CD4-positive, alpha-beta T cell treated with Interferon alpha-2 for 1 hour (primary cell): ENCODE results near the gene RNU4-1.
A peak's percentile ranks its signal among the peaks of the same experiment; 100 is the strongest.
"Not testable (repeated sequence)": the region's sequence is repeated elsewhere in the genome, so short reads cannot be mapped to it uniquely, and the experiment has no call there.

Experiments used
- DNase-seq, 2 donors: peaks; one replicate each; pipeline ENCODE4 v3.0.0-alpha.2; 2020 to 2022

The RNU4-1 gene

GRCh38 chr12:120292661-120293531, at the start of gene RNU4-1:
Gene RNU4-1, minus strand, starts transcription at chr12:120293237.
- peak; percentile 91 to 92 for DNase-seq

DNA sequence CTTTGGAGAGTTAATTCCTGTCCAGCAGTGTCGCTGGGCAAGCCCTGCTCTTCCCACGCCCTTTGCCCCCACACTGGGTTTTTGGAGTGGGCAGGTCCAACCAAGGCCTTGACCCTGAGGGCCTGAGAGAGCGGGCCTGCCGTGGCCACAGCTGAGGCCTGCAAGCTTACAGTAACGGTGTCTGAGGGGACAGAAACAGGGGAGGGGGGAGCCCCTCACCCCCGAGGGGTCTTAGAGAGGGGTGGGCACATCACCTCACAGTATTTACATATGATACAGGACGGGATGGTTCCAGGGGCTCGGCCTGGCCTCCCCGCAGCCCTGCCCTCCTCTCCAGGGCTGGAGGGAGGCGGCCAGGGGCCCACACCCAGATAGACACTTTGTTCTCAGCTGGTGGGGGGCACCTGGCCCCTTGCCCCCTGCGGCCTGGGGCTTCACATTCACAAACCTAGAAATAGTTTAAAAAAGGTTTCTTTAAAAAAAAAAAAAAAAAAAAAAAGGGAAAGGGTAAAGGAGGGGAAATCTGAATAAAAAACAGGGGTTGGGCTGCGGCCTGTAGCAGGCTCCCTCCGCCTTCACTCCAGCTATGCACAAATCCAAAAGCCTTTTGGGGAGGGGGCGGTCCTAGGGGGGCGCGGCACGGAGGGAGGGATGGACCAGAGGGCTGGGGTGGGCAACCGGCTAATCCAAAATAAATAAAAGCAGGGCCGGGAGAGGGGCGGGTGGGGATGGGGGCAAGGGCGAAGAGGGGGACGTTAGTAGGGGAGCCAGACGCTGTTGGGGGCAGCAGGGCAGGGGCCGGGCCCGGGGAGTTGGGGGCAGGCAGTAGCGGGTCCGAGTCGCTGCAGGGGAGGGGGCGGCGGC, 49.4 kb upstream of the RNU4-1 start:
- DNase-seq = no peak

DNA sequence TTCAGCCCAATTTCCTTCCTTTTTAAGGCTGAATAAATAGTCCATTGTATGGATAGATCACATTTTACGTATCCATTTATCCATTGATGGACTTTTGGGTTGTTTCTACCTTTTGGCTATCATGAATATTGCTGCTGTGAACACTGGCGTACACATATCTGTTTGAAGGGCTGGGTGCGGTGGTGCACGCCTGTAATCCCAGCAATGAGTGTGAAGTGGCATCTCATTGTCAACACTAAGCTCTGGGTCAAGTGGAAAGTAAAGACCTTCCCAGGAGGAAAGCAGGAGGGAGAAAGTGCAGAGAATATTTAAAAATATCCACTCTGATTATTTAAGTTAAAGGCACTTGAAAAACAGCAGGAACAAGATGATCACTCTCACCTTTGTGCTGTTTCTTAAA, 46.2 kb upstream of the RNU4-1 start:
- DNase-seq = no peak

DNA sequence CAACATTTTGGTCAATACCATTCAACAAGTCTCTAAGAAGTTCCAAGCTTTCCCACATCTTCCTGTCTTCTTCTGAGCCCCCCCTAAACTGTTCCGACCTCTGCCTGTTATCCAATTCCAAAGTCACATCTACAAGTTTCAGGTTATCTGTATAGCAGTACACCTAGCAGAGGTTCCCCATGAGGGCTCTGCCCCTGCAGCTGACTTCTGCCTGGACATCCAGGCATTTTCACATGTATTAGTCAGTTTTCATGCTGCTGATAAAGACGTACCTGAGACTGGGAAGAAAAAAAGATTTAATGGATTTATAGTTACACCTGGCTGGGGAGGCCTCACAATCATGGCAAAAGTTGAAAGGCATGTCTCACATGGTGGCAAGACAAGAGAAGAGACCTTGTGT, 44.7 kb upstream of the RNU4-1 start:
- DNase-seq = no peak

DNA sequence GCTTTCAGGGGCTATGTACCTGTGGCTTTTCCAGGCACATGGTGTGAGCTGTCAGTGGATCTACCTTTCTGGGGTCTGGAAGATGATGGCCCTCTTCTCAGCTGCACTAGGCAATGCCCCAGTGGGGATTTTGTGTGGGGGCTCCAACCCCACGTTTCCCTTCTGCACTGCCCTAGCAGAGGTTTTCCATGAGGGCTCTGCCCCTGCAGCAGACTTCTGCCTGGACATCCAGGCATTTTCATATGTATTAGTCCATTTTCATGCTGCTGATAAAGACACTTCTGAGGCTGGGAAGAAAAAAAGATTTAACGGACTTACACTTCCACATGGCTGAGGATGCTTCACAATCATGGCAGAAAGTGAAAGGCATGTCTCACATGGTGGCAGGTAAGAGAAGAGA, 43.4 kb upstream of the RNU4-1 start:
- DNase-seq = not testable (repeated sequence)

- DNase-seq = peak; percentile 14 to 35
Observed at GRCh38 chr12:120335447-120335846, 42.4 kb upstream of the RNU4-1 start.

DNA sequence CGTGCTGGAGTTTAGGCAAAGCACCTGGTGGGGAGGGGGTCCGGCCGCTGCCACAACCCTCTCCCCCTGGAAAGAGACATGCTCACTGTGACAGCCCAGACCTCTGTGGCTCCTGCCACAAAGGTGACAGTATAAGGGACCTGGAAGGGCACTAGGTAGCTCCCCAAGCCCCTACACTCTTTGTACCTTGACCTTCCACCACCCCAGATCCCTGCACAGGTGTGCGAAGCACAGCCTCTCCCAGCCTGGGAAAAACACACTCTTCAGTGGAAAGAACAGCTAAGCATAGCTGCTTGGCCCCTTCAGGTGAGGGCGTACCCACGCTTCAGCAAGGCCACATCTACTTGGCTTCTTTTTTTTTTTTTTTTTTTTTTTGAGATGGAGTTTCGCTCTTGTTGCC, 39.5 kb upstream of the RNU4-1 start:
- no peak for DNase-seq

DNA sequence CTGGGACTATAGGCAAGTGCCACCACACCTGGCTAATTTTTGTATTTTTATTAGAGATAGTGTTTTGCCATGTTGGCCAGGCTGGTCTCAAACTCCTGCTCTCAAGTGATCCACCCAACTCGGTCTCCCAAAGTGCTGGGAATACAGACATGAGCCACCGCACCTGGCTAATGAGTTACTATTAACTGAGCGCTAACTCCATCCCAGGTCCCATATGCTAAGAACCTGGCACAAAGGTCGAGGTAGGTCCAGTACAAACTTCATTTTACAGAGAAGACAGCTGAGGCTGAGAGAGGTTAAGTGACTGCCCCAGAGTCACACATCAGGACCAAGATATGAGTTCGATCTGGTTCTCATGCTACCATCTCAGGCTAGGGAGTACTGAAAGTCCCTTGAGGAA, 39.0 kb upstream of the RNU4-1 start:
- no peak for DNase-seq

DNA sequence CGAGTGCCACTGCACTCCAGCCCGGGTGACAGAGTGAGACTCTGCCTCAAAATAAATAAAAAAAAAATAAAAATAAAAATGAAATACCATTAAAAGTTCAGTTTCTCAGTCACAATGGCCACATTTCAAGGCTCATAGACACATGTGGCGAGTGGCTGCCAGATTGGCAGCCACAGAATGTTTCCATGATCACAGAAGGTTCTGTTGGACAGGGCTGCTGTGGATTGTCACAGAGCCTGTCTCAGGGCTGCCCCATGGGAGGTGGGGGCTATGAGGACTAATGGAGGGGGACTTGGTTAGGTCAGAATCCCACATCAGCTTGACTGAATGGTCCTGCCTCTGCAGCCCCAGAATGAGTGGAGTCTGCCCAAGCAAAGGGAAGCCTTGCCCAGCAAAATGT, 38.4 kb upstream of the RNU4-1 start:
- DNase-seq = no peak

- no peak for DNase-seq
Observed at GRCh38 chr12:120328228-120328627, 35.2 kb upstream of the RNU4-1 start.

GRCh38 chr12:120327593-120327992, 34.6 kb upstream of the RNU4-1 start, which contains the start of gene PLA2G1B:
Gene PLA2G1B, minus strand, starts transcription at chr12:120327779. Its CDS starts 26 bp downstream, at chr12:120327753.
- no peak for DNase-seq

DNA sequence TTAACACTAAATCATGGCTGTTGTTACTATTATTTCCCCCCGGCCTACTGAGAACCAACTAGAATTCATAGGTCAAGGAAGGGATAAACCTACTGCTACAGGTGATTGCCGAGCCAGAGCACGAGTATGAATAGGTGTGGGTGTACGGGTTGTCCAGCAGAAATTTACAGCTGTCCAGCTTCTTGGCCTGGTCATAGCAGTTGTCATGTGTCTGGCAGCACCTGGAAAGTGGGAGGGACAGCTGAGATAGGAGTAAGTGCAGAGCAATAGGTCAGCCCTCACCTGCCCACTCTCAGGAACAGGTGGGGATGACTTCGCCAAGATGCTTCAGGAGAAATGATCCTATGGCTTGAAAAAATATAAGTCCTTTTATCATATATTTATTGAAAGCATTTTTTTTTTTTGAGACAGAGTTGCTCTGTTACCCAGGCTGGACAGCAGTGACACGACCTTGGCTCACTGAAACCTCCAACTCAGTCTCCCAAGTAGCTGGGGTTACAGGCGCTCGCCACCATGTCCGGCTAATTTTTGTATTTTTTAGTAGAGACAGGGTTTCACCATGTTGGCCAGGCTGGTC, 31.9 kb upstream of the RNU4-1 start:
- DNase-seq = no peak

DNA sequence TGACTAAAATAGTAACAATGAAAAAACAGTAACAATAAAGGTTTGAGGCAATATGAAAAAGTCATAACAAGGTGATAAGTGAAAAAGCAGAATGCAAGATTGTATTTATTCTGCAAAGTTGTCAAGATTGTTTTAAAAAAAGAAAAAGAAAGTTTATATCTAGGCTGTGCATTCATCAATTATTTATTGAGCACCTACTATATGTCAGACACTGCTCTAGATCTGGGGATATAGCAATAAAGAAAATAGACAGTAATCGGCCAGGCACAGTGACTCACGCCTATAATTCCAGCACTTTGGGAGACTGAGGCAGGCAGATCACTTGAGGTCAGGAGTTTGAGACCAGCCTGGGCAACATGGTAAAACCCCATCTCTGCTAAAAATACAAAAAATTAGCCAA, 30.7 kb upstream of the RNU4-1 start:
- no peak for DNase-seq

- DNase-seq = no peak
Observed at GRCh38 chr12:120321382-120322202, 28.6 kb upstream of the RNU4-1 start.

- peak; percentile 100 for DNase-seq
Observed at GRCh38 chr12:120317224-120318105, 24.4 kb upstream of the RNU4-1 start.

- DNase-seq = no peak
Observed at GRCh38 chr12:120316798-120317223, 23.8 kb upstream of the RNU4-1 start.

GRCh38 chr12:120314220-120314619, 21.2 kb upstream of the RNU4-1 start:
- no peak for DNase-seq

- peak; percentile 91 to 94 for DNase-seq
Observed at GRCh38 chr12:120301962-120302815, 9.2 kb upstream of the RNU4-1 start, which contains the start of gene SIRT4. Gene SIRT4, plus strand, starts transcription at chr12:120302321. Its CDS starts 1,241 bp downstream, at chr12:120303562.

DNA sequence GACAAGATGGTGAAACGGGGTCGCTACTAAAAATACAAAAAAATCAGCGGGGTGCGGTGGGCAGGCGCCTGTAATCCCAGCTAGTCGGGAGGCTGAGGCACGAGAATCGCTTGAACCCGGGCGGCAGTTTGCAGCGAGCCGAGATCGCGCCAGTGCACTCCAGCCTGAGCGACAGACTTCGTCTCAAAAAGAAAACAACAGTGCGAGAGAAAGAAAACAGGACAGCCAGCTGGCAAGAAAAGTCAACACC, 701 bp downstream of the RNU4-1 start:
- no peak for DNase-seq

GRCh38 chr12:120290609-120291305, 2.3 kb downstream of the RNU4-1 start:
- DNase-seq = peak in 1 of 2 donors; percentile 33
